Hematopoietic multipotent progenitor cell treated with erythropoietin and hydrocortisone succinate and interleukin-3 and kit ligand, for 6 days (in vitro differentiated cells): ENCODE data around the gene KLRC1.
"Not testable (repeated sequence)": the region's sequence is repeated elsewhere in the genome, so short reads cannot be mapped to it uniquely, and the experiment has no call there.

Experiments used
- DNase-seq: peaks from one replicate; pipeline ENCODE4 v3.0.0-alpha.2; 2015

KLRC1 gene

DNA sequence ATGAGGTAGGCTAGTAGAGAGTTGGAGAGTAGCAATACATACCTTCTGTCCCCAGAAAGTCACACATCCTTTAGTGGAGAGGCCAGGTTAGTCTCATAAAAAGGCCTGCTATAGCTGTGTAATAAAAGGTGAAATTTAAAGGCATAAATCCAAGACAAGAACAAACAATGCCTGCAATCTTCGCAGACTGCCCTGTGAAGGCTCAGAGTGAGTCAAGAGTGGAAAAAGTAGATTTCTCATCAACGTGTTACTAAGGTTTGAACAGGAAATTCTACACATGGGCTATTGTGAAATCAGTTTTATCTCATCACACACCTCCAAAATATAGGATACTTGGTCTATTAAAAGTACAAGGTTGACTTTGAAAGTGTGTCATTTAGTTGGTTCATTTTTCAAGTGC, at the start of gene KLRC1:
KLRC1 (minus strand) TSS at position 222 of the 400 bp plus-strand sequence. CDS start 2,221 bp downstream, outside the sequence.
- DNase-seq: no peak

DNA sequence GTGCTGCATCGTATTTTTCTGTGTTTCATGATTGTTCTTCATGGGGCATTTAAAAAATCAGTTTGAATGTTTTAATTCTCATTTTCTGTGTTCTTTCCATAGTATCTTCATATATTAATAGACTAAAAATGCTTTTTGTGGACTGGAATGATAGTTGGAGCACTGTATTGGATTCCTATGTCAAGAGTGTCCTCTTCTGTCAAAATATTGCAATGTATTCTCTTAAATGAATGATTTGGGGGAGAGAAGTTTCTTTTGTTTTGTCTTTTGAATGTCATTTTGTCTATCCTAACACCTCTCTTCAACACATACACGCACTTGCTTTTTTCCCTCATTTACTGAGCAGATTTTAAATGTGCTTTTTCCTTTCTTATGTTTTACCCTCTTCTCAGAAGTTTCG, 47.9 kb upstream of the KLRC1 start:
- peak; percentile 3 for DNase-seq

DNA sequence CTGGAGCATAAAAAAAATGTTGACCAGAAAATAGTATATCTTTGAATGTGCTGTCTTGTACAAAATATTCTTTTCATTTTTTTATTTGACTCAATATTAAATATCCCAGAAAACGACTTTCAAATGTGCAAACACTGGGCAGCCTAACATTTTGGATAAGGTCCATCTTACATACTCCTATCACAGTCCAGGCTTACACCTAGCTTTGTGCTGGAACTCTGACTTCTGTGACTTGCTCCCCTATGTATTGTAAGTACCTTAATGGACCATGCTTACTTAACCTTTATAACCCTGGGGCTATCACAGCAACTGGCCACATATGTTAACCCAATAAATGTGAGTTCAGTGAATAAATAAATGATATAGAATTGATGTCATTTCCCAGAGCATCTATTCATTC, 44.9 kb upstream of the KLRC1 start:
- no peak for DNase-seq

DNA sequence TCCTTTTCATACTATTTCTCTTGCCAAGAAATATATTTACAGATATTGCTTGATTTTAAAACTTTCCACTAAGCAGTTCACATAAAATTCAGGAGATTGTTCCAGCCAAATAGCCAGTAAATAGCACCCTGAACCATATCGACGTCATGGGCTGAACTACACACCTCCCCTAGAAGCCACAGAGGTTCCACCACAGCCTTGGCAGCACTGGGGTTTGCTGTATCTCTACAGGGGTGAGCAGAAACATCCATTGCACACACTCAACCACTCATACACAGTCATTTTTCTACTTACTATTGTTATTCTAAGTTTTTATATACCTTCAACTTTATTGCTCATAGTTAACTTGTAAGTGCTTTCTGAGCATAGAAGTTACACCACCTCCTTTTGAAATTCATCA, 44.4 kb upstream of the KLRC1 start:
- DNase-seq: no peak

DNA sequence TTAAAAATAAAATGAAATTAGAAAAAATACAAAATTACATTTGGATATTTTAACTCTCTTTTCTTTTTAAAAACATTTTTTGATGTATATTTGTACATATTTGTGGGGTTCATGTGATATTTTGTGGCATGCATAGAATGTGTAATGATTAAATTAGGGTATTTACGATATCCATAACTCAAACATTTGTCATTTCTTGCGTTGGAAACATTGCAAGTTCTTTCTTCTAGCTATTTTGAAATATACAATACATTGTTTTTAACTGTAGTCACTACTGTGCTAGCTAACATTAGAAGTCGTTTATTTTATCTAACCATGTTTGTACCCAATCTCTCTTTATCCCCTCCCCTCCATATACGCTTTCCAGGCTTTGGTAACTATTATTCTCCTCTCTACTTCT, 38.6 kb upstream of the KLRC1 start:
- DNase-seq: no peak

DNA sequence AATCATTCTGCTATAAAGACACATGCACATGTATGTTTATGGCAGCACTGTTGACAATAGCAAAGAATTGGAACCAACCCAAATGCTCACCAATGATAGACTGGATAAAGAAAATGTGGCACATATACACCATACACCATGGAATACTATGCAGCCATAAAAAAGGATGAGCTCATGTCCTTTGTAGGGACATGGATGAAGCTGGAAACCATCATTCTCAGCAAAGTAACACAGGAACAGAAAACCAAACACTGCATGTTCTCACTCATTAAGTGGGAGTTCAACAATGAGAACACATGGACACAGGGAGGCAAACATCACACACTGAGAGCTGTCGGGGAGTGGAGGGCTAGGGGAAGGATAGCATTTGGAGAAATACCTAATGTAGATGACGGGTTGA, 34.2 kb upstream of the KLRC1 start:
- DNase-seq: not testable (repeated sequence)

DNA sequence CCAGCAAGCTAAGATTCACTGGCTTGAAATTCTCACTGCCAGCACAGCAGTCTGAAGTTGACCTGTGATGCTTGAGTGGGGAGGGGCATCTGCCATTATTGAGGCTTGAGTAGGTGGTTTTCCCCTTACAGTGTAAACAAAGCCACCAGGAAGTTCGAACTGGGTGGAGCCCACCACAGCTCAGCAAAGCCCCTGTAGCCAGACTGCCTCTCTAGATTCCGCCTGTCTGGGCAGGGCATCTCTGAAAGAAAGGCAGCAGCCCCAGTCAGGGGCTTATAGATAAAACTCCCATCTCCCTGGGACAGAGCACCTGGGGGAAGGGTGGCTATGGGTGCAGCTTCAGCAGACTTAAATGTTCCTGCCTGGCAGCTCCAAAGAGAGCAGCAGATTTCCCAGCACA, 28.7 kb upstream of the KLRC1 start:
- DNase-seq: not testable (repeated sequence)

DNA sequence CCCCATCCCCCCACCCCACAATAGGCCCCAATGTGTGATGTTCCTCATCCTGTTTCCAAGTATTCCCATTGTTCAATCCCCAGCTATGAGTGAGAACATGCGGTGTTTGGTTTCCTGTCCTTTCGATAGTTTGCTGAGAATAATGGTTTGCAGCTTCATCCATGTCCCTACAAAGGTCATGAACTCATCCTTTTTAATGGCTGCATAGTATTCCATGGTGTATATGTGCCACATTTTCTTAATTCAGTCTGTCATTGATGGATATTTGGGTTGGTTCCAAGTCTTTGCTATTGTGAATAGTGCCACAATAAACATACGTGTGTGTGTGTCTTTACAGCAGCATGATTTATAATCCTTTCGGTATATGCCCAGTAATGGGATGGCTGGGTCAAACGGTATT, 19.6 kb upstream of the KLRC1 start:
- not testable (repeated sequence) for DNase-seq

DNA sequence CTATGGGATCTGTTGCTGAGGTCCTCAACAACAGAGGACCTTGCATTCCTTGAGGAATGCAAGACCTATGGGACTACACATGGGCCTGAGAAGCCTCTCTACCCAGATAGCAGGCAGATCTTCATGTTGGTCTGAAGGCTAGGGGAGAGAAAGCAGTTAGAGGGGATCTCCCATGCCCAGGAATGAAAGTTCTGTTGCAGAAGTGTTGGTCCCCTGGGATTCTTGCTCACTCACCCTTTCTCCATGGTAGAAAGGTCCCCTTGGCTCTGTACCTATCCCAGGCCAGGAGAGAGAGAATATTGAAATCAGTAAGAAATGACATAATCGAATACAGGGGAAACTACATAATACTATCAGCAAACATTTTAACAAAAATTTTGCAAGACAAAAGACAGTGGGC, 16.5 kb upstream of the KLRC1 start:
- DNase-seq: no peak

DNA sequence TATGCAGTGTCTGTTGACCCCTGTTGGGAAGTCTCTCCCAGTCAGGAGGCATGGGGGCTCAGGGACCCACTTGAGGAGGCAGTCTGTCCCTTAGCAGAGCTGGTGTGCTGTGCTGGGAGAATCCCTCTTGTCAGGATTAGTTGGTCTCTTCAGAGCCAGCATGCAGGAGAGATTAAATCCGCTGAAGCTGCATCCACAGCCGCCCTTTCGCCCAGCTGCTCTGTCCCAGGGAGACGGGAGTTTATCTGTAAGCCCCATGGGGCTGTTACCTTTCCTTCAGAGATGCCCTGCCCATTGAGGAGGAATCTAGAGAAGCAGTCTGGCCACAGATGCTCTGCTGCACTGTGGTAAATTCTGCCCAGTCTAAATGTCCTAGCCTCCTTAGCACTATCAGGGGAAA, 13.1 kb upstream of the KLRC1 start:
- no peak for DNase-seq

DNA sequence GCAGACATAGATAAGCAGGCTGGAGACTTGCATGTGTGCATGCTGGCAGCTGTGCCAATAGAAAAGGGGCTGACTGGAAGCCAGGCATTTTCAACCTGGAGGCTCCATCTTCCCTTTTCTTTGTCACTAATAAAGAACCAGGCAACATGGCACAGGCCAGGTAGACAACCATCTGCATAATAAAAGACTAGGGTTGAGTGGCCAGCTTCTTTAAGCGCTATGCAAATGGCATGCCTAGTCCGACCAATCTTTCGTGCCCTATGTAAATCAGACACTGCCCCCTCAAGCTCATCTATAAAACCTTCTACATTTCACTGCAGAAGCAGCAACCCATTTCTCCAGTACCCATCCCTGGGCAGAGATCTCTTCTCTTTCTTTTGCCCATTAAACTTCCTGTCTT, 4.6 kb upstream of the KLRC1 start:
- no peak for DNase-seq

DNA sequence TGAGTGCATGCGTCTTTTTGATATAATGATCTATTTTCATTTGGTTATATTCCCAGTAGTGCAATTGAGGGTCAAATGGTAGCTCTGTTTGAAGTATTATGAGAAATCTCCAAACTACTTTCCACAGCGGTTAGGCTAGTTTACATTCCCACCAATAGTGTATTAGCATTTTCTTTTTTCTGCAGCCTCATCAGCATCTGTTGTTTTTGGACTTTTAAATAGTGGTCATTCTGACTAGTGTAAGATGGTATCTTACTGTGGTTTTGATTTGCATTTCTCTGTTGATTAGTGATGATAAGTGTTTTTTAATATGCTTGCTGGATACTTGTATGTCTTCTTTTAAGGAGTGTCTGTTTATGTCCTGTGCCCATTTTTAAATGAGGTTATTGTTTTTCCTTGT, 3.7 kb upstream of the KLRC1 start:
- no peak for DNase-seq

DNA sequence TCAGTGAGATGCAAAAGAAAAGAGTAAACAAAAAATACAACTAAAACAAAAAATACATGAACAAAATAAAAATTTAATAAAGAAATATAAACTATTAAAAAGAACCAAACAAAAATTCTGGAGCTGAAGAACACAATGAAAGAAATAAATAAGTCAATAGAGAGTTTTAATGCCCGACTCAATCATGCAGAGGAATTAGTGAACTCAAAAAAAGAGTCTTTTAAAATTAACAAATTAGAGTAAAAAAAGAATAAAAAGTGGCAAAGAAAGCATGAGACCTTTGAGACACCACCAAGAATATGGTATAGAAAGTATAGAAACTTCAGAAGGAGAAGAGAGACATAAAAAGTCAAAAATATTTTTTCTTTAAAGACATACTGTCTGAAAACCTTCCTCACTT, 2.6 kb upstream of the KLRC1 start:
- no peak for DNase-seq

DNA sequence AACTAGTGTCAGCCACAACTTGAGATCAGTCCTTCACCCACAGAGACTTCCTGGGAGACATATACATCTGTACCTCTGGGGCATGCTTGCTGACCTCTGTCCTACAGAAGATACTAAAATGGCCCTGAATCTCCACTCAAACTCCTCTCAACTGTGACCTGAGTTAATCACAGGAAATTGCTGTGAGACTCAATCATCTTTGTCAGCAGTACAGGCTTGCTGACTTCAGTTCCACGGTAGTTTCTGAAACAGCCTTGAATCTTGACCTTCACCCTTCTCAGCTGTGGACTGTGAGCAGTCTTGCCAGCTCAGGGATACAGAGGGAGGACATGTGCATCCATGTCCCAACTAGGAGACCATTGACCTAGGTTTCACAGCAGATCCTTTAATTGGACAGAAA, 1.4 kb upstream of the KLRC1 start:
- no peak for DNase-seq

DNA sequence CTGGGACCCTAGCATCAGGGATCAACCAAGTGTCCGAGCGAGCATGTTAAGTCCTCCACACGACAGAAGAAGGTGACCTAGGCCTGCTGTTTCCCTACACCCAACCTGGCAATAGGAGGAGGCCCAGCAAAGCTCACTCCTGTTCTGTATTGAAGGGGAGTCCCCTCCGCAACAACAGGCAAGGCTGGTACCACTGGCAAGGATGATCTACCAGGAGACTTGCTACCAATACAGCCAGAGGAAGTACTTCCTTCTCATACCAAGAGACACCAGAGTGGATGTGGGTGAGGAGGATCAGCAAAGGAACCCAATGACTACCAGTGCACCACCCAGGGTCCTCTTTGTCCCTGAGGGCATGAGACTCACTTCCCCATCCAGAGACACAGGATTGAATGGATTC, 4.9 kb downstream of the KLRC1 start:
- no peak for DNase-seq

DNA sequence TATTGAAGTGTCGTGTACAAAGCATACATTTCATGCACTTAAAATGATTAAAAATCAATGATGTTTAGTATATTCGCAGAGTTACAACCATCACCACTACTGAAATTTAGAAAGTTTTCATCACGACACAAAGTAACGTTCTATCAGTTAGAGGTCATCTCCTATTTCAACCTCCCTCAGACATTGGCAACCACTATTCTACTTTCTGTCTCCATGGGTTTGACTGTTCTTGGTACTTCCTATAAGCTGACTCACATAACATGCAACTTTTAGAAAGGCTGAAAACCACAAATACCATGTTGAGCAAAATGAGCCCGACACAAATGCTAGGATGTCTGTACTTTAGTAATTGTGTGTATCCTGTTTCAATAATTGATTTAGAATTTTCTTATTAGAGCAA, 7.1 kb downstream of the KLRC1 start:
- DNase-seq: not testable (repeated sequence)

DNA sequence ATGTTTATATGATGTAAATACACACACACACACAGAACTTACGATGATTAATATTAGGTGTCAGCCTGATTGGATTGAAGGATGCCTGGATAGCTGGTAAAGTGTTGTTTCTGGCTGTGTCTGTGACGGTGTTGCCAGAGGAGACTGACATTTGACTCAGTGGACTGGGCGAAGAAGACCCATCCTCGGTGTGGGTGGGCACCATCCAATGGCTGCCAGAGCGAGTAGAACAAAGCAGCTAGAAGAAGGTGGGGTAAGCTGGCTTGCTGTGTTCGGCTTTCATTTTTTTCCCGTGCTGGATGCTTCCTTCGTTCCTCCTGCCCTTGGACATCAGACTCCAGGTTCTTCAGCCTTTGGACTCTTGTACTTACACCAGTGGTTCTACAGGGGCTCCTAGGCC, 12.0 kb downstream of the KLRC1 start:
- not testable (repeated sequence) for DNase-seq

DNA sequence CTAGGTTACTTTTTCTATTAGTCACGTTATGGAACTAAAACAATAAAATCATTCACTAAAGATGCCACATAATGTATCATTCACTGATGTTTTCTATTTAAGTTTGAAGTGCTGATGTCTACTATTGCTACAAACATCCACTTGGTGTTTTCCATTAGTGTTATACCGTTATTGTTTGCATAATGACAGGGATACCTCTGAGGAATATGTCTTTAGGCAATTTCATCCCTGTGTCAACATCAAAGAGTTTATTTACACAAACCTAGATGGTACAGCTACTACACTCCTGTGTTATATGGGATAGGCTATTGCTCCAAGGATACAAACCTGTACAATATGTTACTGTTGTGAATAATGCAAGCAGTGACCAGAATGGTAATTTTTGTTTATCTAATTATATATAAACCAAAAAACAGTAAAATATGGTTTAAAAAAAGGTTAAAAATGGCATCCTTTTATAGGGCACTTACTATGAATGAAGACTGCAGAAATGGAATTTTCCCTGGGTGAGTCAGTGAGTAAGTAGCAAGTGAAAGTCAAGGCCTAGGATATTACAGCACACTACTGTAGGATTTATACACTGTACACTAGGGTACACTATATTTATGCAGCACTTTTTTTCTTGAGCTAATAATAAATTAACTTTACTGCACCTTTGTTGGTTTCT, 13.4 kb downstream of the KLRC1 start:
- DNase-seq: not testable (repeated sequence)

DNA sequence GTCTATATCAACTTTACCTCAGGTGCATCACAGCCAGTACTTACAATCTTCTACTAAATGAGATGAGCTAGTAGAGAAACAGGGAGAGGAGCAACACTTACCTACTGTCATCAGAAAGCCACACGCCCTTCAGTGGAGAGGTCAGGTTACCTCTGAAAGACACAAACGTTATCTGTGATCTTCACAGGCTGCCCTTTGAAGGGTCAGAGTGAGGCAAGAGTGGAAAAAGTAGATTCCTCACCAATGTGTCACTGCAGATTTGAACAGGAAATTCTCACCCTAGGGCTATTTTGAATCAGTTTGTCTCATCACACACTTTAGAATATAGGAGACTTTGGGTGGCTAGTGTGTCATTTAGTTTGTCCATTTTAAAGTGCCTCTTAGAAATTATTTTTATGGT, 15.6 kb downstream of the KLRC1 start:
- not testable (repeated sequence) for DNase-seq

DNA sequence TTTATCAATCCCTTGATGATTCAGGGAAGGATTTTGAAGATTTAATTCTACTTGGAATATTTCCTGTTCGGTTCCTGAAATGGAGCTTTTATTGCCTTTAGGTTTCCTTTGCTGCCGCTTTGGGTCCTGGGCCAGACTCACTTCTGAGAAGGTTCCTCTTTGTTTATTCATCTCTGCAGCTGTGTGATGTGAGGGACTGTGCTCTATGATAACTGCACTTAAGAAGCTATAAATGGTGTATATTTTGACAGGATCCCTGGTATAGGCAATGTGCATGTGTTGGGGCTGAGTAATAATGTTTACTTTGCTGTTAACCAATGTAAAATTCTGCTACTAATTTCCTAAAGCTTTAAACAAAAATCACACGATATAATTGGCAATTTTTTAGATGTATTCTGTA, 17.4 kb downstream of the KLRC1 start, which contains the start of gene KLRC2:
KLRC2 (minus strand) TSS at position 195 of the 400 bp plus-strand sequence; CDS start at position 171, 24 bp downstream.
- DNase-seq: peak; percentile 9

DNA sequence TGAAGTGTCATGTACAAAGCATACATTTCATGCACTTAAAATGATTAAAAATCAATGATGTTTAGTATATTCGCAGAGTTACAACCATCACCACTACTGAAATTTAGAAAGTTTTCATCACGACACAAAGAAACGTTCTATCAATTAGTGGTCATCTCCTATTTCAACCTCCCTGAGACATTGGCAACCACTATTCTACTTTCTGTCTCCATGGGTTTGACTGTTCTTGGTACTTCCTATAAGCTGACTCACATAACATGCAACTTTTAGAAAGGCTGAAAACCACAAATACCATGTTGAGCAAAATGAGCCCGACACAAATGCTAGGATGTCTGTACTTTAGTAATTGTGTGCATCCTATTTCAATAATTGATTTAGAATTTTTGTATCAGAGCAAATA, 22.6 kb downstream of the KLRC1 start:
- DNase-seq: not testable (repeated sequence)

DNA sequence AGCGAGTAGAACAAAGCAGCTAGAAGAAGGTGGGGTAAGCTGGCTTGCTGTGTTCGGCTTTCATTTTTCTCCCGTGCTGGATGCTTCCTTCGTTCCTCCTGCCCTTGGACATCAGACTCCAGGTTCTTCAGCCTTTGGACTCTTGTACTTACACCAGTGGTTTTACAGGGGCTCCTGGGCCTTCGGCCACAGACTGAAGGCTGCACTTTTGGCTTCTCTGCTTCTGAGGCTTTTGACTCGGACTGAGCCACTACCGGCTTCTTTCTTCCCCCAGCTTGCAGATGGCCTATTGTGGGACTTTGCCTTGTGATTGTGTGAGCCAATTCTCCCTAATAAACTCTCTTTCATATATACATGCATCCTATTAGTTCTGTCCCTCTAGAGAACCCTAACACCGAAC, 27.2 kb downstream of the KLRC1 start:
- DNase-seq: not testable (repeated sequence)

DNA sequence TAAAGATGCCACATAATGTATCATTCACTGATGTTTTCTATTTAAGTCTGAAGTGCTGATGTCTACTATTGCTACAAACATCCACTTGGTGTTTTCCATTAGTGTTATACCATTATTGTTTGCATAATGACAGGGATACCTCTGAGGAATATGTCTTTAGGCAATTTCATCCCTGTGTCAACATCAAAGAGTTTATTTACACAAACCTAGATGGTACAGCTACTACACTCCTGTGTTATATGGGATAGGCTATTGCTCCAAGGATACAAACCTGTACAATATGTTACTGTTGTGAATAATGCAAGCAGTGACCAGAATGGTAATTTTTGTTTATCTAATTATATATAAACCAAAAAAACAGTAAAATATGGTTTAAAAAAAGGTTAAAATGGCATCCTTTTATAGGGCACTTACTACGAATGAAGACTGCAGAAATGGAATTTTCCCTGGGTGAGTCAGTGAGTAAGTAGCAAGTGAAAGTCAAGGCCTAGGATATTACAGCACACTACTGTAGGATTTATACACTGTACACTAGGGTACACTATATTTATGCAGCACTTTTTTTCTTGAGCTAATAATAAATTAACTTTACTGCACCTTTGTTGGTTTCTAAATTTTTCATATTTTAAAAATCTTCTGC, 28.8 kb downstream of the KLRC1 start:
- DNase-seq: not testable (repeated sequence)

DNA sequence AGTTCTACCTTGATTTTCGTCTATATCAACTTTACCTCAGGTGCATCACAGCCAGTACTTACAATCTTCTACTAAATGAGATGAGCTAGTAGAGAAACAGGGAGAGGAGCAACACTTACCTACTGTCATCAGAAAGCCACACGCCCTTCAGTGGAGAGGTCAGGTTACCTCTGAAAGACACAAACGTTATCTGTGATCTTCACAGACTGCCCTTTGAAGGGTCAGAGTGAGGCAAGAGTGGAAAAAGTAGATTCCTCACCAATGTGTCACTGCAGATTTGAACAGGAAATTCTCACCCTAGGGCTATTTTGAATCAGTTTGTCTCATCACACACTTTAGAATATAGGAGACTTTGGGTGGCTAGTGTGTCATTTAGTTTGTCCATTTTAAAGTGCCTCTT, 31.0 kb downstream of the KLRC1 start:
- not testable (repeated sequence) for DNase-seq

DNA sequence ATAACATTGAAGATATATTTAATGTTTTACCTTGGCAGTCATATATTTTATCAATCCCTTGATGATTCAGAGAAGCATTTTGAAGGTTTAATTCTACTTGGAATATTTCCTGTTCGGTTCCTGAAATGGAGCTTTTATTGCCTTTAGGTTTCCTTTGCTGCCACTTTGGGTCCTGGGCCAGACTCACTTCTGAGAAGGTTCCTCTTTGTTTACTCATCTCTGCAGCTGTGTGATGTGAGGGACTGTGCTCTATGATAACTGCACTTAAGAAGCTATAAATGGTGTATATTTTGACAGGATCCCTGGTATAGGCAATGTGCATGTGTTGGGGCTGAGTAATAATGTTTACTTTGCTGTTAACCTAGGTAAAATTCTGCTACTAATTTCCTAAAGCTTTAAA, 32.8 kb downstream of the KLRC1 start, which contains the start of gene KLRC3:
KLRC3 (minus strand) TSS at position 262 of the 400 bp plus-strand sequence; CDS start at position 217, 45 bp downstream.
- DNase-seq: not testable (repeated sequence)
